Measurements from ENCODE around the gene BCR.

The BCR gene

DNA sequence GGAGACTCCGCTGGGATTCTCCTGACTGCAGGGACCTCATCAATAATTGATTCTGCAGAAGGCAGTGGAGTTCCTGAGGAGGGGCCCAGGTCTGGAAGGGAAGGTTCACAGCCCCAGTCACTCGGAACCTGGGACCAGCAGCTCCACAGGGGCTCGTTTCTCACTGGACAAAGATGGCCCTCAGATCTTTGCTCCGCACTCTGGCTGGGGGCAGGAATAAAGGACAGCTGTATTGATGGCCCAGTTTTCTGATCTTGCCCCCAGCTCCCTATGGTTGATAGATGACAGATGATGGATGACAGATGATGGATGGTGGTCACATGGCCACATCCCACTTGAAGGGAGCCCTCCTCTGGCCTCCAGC lies 11.3 kb upstream of the BCR start:
- POLR2A ChIA-PET: no interaction called here
- DNase-seq (ENCODE audit: extremely low spot score): no peak
- TF ChIP-seq, protein P1, sequence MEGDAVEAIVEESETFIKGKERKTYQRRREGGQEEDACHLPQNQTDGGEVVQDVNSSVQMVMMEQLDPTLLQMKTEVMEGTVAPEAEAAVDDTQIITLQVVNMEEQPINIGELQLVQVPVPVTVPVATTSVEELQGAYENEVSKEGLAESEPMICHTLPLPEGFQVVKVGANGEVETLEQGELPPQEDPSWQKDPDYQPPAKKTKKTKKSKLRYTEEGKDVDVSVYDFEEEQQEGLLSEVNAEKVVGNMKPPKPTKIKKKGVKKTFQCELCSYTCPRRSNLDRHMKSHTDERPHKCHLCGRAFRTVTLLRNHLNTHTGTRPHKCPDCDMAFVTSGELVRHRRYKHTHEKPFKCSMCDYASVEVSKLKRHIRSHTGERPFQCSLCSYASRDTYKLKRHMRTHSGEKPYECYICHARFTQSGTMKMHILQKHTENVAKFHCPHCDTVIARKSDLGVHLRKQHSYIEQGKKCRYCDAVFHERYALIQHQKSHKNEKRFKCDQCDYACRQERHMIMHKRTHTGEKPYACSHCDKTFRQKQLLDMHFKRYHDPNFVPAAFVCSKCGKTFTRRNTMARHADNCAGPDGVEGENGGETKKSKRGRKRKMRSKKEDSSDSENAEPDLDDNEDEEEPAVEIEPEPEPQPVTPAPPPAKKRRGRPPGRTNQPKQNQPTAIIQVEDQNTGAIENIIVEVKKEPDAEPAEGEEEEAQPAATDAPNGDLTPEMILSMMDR (IDR thresholded peaks at IDR 0.05; ENCODE audit: control extremely low read depth, extremely low read depth, low read depth, missing control alignments): no peak
- CTCF ChIA-PET: interaction anchor here (0.9 to 2.9 kb wide), 3 partner anchors 10 to 217 kb away, joined by 3 to 11 read pairs (median 4); no protein-coding TSS in a partner anchor

DNA sequence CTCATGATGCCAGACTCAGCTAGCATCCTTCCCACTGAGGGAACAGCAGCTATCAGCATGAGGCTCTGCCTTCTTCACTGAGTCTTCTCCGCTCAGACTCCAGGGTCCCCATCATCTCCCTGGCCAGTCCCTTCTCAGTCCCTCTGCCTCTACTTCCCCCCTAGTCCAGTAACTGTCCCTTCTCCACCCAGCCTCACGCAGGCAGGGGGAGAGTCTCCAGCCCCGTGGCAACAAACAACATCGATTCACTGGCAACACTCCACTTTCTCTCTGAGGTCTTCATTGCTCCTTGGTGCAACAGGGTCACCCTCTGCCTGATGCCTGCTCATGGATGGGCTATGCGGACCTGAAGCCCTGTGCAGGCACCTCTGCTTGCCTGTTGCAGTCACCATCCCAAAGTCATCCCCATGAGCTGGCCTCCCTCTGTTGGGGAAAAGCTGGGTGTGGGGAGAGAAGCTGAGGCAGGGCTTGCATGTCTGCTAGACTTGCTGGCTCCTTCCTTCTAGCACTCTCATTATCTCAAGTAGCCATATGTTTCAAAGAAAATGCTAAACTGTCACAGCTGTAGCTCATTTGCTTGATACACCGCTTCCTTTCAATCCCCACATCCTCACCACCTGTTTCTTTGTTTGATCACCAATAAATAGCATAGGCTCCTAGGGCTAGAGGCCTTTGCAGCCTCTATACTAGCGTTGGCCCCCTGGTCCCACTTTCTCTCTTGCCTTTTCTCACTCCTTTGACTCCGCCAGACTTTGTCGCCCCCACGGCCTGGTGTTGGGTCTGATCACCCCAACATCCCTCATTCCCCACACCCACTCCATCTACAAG lies 4.3 kb upstream of the BCR start:
- CTCF ChIA-PET: interaction anchor here (1.2 to 12.7 kb wide), 5 partner anchors 8 to 114 kb away, joined by 3 to 229 read pairs (median 9); no protein-coding TSS in a partner anchor
- DNase-seq (ENCODE audit: extremely low spot score): no peak
- TF ChIP-seq, protein P1 (IDR thresholded peaks at IDR 0.05; ENCODE audit: control extremely low read depth, extremely low read depth, low read depth, missing control alignments): no peak
- POLR2A ChIA-PET: no interaction called here

- ChIA-PET POLR2A (no interaction called here), CTCF (interaction anchor here (1.5 to 12.7 kb wide), 4 partner anchors 12 to 124 kb away, joined by 4 to 229 read pairs (median 14); no protein-coding TSS in a partner anchor)
- TF ChIP-seq, protein P1 (IDR thresholded peaks at IDR 0.05; ENCODE audit: control extremely low read depth, extremely low read depth, low read depth, missing control alignments): no peak
- DNase-seq (ENCODE audit: extremely low spot score): no peak
Measured at GRCh38 chr22:23176645-23177027, 3.7 kb upstream of the BCR start.

DNA sequence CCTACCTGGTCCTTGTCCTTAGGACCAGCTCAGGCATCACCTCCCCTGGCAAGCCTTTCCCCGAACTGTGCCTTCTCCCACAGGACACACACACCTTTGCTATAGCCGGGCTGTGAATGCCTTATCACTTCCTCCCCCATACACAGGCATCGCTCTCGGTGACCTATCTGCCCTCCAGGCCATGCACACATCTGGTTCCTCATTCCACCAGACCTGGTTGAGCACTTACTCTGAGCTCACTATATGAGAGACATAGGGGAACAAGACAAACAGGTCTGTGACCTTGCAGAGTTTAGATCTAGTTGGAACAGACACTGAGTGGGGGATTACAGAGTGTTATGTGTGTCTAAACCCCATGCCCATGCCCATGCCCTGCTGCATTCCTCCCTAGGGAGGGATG lies 3.1 kb upstream of the BCR start:
- ChIA-PET CTCF (interaction anchor here (1.1 to 12.7 kb wide), 7 partner anchors 9 to 123 kb away, joined by 4 to 229 read pairs (median 7); no protein-coding TSS in a partner anchor), POLR2A (no interaction called here)
- TF ChIP-seq, protein P1 (IDR thresholded peaks at IDR 0.05; ENCODE audit: control extremely low read depth, extremely low read depth, low read depth, missing control alignments): no peak
- DNase-seq (ENCODE audit: extremely low spot score): no peak

DNA sequence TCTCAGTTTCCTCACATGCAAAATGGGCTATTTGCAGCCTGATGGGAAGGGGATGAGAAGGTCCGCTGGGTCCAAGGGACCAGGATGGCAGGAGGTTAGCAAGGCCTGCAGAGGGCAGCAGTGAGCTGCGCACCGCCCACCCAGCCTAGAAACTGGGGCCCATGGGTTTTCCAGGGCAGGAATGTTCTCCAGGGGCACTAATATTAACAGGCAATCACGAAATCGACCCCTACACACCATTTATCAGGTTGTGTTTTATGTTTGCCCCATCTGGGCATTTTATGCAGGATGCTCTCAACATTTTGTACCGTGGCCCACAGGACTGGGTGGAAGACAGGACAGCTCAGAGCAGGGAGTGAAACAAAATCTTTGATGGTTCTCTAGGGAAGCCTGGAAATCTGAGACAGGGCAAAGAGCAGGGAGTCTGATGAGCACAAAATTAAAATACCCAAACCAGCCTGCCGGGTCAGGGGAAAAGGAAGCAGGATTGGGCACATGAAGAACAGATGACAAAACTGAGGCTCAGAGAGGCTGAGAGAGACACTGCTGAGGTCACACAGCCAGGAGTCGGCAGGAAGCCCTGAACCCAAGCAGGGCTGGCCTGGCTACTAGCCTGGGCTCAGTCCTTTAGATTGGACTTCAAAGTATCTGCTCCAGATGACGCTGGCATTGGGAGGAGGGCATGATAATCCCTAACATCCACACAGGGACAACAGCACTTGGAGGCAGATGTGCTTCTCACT lies 1.6 kb upstream of the BCR start:
- ChIA-PET POLR2A (no interaction called here), CTCF (interaction anchor here (0.7 to 12.7 kb wide), 15 partner anchors 8 to 112 kb away, joined by 3 to 229 read pairs (median 4); partner anchors contain the start of gene RAB36)
- peak; percentile 79 for DNase-seq (ENCODE audit: extremely low spot score)
- TF ChIP-seq, protein P1 (IDR thresholded peaks at IDR 0.05; ENCODE audit: control extremely low read depth, extremely low read depth, low read depth, missing control alignments): peak; percentile 92

Measured in GM10248 (cell line).